HepG2 (cell line): ENCODE measurements around the gene SEMA7A. TPM values are rescaled to one million over a fixed set of nuclear protein-coding genes. Genes with fewer than 3 reads are reported as not detected.
A peak's percentile ranks its signal among the peaks of the same experiment; 100 is the strongest.

Experiments used
- BCL3 ChIP-seq: sonication (generic); formaldehyde crosslinking; IDR thresholded peaks from 2 replicates; pipeline ENCODE4 v1.5.1; 2020; ENCODE audit warnings: mild to moderate bottlenecking, missing genetic modification reagents, moderate library complexity
- CAMTA2 ChIP-seq: sonication (generic); formaldehyde crosslinking; IDR thresholded peaks from 2 replicates; pipeline ENCODE4 v1.4.0; 2020; ENCODE audit warnings: mild to moderate bottlenecking, missing genetic modification reagents, borderline replicate concordance
- GRHL1 ChIP-seq: sonication (generic); formaldehyde crosslinking; conservative IDR thresholded peaks from 2 replicates; pipeline ENCODE4 v1.8.0; 2022; ENCODE audit warnings: missing genetic modification reagents
- HDAC6 ChIP-seq: fragments of 200-600 bp; sonication (generic); IDR thresholded peaks from 2 replicates; pipeline ENCODE4 v1.7.0; 2017; ENCODE audit warnings: mild to moderate bottlenecking, antibody characterized with exemption, low read length, low read depth
- LCORL ChIP-seq, 2 experiments: fragments of 450-650 bp in 1 of 2; sonication (generic) in 1 of 2; formaldehyde crosslinking in 1 of 2; IDR thresholded peaks; 2 replicates each; pipeline versions ENCODE4 v1.5.0 to v1.6.1; 2017 to 2020; ENCODE audit warnings: antibody characterized with exemption in 1 of 2, missing genetic modification reagents in 1 of 2
- RXRA ChIP-seq: sonication (generic); formaldehyde crosslinking; IDR thresholded peaks from 2 replicates; pipeline ENCODE4 v1.5.1; 2020; ENCODE audit warnings: missing genetic modification reagents
- SRSF4 ChIP-seq: fragments of 200-400 bp; formaldehyde crosslinking; IDR thresholded peaks from one replicate; pipeline ENCODE4 v1.6.1; 2018; ENCODE audit warnings: mild to moderate bottlenecking, low read depth, low read length, moderate library complexity; ENCODE audit not compliant: poor library complexity, severe bottlenecking
- THAP11 ChIP-seq: IDR thresholded peaks from 2 replicates; pipeline ENCODE4 v1.6.1; 2016; ENCODE audit warnings: missing biosample characterization, missing genetic modification reagents
- XBP1 ChIP-seq: sonication (generic); formaldehyde crosslinking; IDR thresholded peaks from 2 replicates; pipeline ENCODE4 v1.5.0; 2020; ENCODE audit warnings: missing genetic modification reagents
- ZFP36 ChIP-seq: fragments of 150-350 bp; IDR thresholded peaks from 2 replicates; pipeline ENCODE4 v1.6.1; 2018; ENCODE audit warnings: borderline replicate concordance, low read length, low read depth; ENCODE audit not compliant: partially characterized antibody
- ZNF138 ChIP-seq: sonication (generic); formaldehyde crosslinking; IDR thresholded peaks from 2 replicates; pipeline ENCODE4 v1.5.0; 2020; ENCODE audit warnings: mild to moderate bottlenecking, low read depth, missing genetic modification reagents
- ZNF253 ChIP-seq: sonication (generic); formaldehyde crosslinking; IDR thresholded peaks from 2 replicates; pipeline ENCODE4 v1.8.0; 2022; ENCODE audit warnings: mild to moderate bottlenecking, missing genetic modification reagents, borderline replicate concordance
- ZNF367 ChIP-seq: sonication (generic); formaldehyde crosslinking; IDR thresholded peaks from 2 replicates; pipeline ENCODE4 v1.4.0; 2020; ENCODE audit warnings: missing genetic modification reagents, borderline replicate concordance
- ZNF564 ChIP-seq: sonication (generic); formaldehyde crosslinking; IDR thresholded peaks from 2 replicates; pipeline ENCODE4 v1.8.1; 2023; ENCODE audit warnings: mild to moderate bottlenecking, missing genetic modification reagents
- ZNF781 ChIP-seq: sonication (generic); formaldehyde crosslinking; IDR thresholded peaks from 2 replicates; pipeline ENCODE4 v1.5.1; 2020; ENCODE audit warnings: borderline replicate concordance, mild to moderate bottlenecking, missing genetic modification reagents; ENCODE audit errors: not compliant biosample characterization
- ZNF883 ChIP-seq: sonication (generic); formaldehyde crosslinking; IDR thresholded peaks from 2 replicates; pipeline ENCODE4 v1.5.1; 2020; ENCODE audit warnings: mild to moderate bottlenecking, missing genetic modification reagents; ENCODE audit errors: not compliant biosample characterization
- ZSCAN21 ChIP-seq: sonication (generic); formaldehyde crosslinking; IDR thresholded peaks from 2 replicates; pipeline ENCODE4 v1.8.0; 2022; ENCODE audit warnings: mild to moderate bottlenecking, missing genetic modification reagents, moderate library complexity, borderline replicate concordance
- polyA plus RNA-seq, 8 experiments: library from polyadenylated mRNA; depleted of rRNA in 3 of 8; stranded (reverse) in 7 of 8; unstranded in 1 of 8; fragments of >200 nt; fragmentation: Illumina TruSeq in 4 of 8; extraction: Trizol in 4 of 8; gene quantifications; 2 replicates each; pipeline versions ENCODE4 v1.2.1 to v1.2.3, GENCODE V29; 2011 to 2016; ENCODE audit warnings: low read depth in 4 of 8, missing spikeins in 1 of 8, mixed read lengths in 1 of 8; ENCODE audit not compliant: insufficient read depth in 1 of 8
- total RNA-seq, 5 experiments: library from RNA; depleted of rRNA; stranded (reverse); fragments of >200 nt; fragmentation: Illumina TruSeq; extraction: Trizol; gene quantifications; 2 replicates each; pipeline ENCODE4 v1.2.3, GENCODE V29; 2016; ENCODE audit warnings: low read depth in 1 of 5

Gene SEMA7A
- total and polyA plus RNA-seq, 2 of the 13 experiments (the other 11 are each of a cell fraction or from before 2014, with no cell fraction given) = 9.0 to 15.8 TPM

GRCh38 chr15:74460871-74461846 lies 27.4 kb upstream of the SEMA7A start, which contains the start of gene UBL7 (continued):
- TF ChIP-seq ZNF883 (CRISPR knock-in tag) (peak; percentile 23), XBP1 (CRISPR knock-in tag) (no peak), RXRA (CRISPR knock-in tag) (peak; percentile 86), CAMTA2 (CRISPR knock-in tag) (no peak; the same call in 1 of the 2 replicates), HDAC6 (no peak), ZNF564 (CRISPR knock-in tag) (no peak), THAP11 (CRISPR knock-in tag) (peak; percentile 99), ZNF253 (CRISPR knock-in tag) (no peak), SRSF4 (no peak), ZNF138 (CRISPR knock-in tag) (0 out of 2 replicates have a peak, but pooled peaks have one; percentile 42), LCORL (IDR thresholded peaks at IDR 0.05) (no peak), LCORL (CRISPR knock-in tag; IDR thresholded peaks at IDR 0.05) (peak; percentile 93; the same call in 1 of the 2 replicates), ZNF781 (CRISPR knock-in tag) (no peak), ZFP36 (no peak), ZSCAN21 (peak; percentile 84; the same call in 1 of the 2 replicates), BCL3 (CRISPR knock-in tag) (no peak), ZNF367 (CRISPR knock-in tag) (no peak), GRHL1 (no peak)
